Lower leg skin (tissue), 3 donors: ENCODE measurements around the gene RPTOR.

Experiments used
- CTCF ChIP-seq, 3 donors: fragments of 450-650 bp; IDR thresholded peaks; one replicate each; pipeline ENCODE4 v1.5.1; 2016; ENCODE audit warnings: antibody characterized with exemption in 3 of 3, mild to moderate bottlenecking in 3 of 3, moderate library complexity in 2 of 3
- POLR2A ChIP-seq, 2 donors: fragments of 450-650 bp; IDR thresholded peaks; one replicate each; pipeline ENCODE4 v1.6.1; 2016 to 2017; ENCODE audit warnings: antibody characterized with exemption in 2 of 2, mild to moderate bottlenecking in 1 of 2, moderate library complexity in 1 of 2

- TF ChIP-seq POLR2A (IDR thresholded peaks at IDR 0.05) (no peak), CTCF (IDR thresholded peaks at IDR 0.05) (no peak)
These were observed 335.3 kb downstream of the RPTOR start for GRCh38 chr17:80879723-80880647.
